OCI-LY7 (cell line): ENCODE data around the gene CALHM5.

Experiments used
- EZH2phosphoT487 ChIP-seq: fragments of 200-600 bp; sonication (generic); IDR thresholded peaks from 2 replicates; pipeline ENCODE4 v1.6.1; 2018; ENCODE audit warnings: low read depth, borderline replicate concordance, mild to moderate bottlenecking, mixed run types, antibody characterized with exemption, low read length, moderate library complexity, mixed read lengths
- TF ChIP-seq, protein P1 (sequence below): fragments of 200-600 bp; sonication (generic); conservative IDR thresholded peaks from 2 replicates; pipeline ENCODE4 v1.5.1; 2014; ENCODE audit warnings: mild to moderate bottlenecking, antibody characterized with exemption, low read length, moderate library complexity, mixed read lengths

DNA sequence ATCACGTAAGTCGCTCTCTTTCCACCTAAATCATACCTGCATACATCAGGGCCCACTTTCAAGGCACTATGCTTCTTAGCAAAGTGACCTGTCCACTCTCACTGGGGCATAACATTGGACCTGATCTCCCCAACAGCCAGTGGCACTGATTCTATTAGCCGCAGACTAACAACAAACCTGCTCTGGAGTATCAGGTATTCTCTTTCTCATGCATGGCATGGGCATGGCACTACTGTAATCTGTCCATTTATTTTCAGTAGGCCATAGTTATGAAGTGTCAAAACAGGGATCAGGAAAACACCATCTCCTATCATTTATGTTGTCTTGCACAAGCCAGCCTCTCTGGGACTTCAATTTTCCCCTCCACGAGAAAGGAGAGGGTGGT is 50.6 kb downstream of the CALHM5 start:
- TF ChIP-seq, protein P1, sequence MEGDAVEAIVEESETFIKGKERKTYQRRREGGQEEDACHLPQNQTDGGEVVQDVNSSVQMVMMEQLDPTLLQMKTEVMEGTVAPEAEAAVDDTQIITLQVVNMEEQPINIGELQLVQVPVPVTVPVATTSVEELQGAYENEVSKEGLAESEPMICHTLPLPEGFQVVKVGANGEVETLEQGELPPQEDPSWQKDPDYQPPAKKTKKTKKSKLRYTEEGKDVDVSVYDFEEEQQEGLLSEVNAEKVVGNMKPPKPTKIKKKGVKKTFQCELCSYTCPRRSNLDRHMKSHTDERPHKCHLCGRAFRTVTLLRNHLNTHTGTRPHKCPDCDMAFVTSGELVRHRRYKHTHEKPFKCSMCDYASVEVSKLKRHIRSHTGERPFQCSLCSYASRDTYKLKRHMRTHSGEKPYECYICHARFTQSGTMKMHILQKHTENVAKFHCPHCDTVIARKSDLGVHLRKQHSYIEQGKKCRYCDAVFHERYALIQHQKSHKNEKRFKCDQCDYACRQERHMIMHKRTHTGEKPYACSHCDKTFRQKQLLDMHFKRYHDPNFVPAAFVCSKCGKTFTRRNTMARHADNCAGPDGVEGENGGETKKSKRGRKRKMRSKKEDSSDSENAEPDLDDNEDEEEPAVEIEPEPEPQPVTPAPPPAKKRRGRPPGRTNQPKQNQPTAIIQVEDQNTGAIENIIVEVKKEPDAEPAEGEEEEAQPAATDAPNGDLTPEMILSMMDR = no peak
- no peak for TF ChIP-seq EZH2phosphoT487
